Testis (tissue), 2 donors: ENCODE results near the gene RMRP.

Experiments used
- CTCF ChIP-seq, 3 experiments: fragments of 450-650 bp in 2 of 3; fragments of 200-600 bp in 1 of 3; sonication (generic) in 1 of 3; IDR thresholded peaks; one replicate each; pipeline ENCODE4 v1.5.1; 2016 to 2019; ENCODE audit warnings: antibody characterized with exemption in 3 of 3, mild to moderate bottlenecking in 2 of 3, moderate library complexity in 1 of 3
- POLR2A ChIP-seq: fragments of 450-650 bp; IDR thresholded peaks from one replicate; pipeline ENCODE4 v1.6.1; 2017; ENCODE audit warnings: antibody characterized with exemption, mild to moderate bottlenecking, moderate library complexity

- TF ChIP-seq CTCF (IDR thresholded peaks at IDR 0.05): no peak
- TF ChIP-seq POLR2A: no peak
These were observed 24.2 kb upstream of the RMRP start for GRCh38 chr9:35682051-35682450.
